ENCODE data around the gene CNPY1. TPM values are rescaled to one million over a fixed set of nuclear protein-coding genes. Genes with fewer than 3 reads are reported as not detected.

The CNPY1 gene
- total RNA-seq, 4 donors from 2014 or later: not detected

DNA sequence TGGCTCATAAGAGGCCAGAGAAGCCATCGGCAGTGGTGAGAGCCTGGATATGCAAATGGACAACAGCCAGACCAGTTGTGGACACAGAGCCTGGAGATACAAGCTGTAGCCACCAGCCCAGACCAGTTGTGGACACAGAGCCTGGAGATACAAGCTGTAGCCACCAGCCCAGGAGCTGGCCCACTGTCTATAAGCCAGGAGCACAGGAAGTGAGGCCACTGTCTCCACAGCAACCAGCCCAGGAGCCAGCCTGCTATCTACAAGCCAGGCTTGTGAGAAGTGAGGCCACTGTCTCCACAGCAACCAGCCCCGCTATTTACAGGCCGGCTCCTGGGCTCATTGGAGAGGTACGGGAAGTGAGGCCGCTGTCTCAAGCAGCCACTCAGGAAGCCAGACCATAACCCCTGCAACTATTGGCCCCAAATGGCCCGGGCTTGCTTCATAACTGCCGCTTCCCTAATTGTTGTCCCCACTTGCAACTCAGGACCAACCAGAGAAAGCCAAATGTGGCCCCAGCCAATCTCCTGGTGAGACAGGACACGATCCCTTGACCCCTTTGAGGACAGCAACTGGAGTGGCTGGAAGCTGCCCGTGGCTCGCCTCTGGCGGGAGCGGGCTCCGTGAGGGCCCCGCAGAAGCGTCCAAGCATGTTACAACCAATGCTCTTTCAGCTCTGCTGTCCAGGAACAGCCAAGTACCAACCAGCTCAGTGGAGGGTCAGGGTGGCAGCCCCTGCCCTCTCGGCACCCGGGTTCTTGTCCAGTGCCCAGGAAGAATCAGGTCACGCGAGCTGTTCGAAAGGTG is 44.1 kb upstream of the CNPY1 start:
- peaks cover 0 to 82% (median 0%) of the 10 kb centered on the region in 4 donors for H3K27me3 ChIP-seq
- no peaks in the 10 kb centered on the region for H3K36me3 ChIP-seq
- DNase-seq (ENCODE audit: extremely low spot score): no peak
- H3K27ac ChIP-seq (replicated peaks in 1 of 4): no peak overlapping the region
- H3K4me1 ChIP-seq: peaks cover 0 to under 1% (median 0%) of the 10 kb centered on the region in 4 donors
- no peaks in the 10 kb centered on the region for H3K9me3 ChIP-seq
- intact Hi-C loops (cut with DNase I): no loop called here
- TF ChIP-seq EP300 (IDR thresholded peaks at IDR 0.05) (no peak), POLR2AphosphoS5 (IDR thresholded peaks at IDR 0.05) (no peak), POLR2A (IDR thresholded peaks at IDR 0.05; ENCODE audit: low read depth) (no peak)
- TF ChIP-seq, protein P1, sequence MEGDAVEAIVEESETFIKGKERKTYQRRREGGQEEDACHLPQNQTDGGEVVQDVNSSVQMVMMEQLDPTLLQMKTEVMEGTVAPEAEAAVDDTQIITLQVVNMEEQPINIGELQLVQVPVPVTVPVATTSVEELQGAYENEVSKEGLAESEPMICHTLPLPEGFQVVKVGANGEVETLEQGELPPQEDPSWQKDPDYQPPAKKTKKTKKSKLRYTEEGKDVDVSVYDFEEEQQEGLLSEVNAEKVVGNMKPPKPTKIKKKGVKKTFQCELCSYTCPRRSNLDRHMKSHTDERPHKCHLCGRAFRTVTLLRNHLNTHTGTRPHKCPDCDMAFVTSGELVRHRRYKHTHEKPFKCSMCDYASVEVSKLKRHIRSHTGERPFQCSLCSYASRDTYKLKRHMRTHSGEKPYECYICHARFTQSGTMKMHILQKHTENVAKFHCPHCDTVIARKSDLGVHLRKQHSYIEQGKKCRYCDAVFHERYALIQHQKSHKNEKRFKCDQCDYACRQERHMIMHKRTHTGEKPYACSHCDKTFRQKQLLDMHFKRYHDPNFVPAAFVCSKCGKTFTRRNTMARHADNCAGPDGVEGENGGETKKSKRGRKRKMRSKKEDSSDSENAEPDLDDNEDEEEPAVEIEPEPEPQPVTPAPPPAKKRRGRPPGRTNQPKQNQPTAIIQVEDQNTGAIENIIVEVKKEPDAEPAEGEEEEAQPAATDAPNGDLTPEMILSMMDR (IDR thresholded peaks at IDR 0.05): no peak
- WGBS: 69% methylated on average over 11 of the region's 20 CpGs
- H3K4me3 ChIP-seq: no peak overlapping the region

DNA sequence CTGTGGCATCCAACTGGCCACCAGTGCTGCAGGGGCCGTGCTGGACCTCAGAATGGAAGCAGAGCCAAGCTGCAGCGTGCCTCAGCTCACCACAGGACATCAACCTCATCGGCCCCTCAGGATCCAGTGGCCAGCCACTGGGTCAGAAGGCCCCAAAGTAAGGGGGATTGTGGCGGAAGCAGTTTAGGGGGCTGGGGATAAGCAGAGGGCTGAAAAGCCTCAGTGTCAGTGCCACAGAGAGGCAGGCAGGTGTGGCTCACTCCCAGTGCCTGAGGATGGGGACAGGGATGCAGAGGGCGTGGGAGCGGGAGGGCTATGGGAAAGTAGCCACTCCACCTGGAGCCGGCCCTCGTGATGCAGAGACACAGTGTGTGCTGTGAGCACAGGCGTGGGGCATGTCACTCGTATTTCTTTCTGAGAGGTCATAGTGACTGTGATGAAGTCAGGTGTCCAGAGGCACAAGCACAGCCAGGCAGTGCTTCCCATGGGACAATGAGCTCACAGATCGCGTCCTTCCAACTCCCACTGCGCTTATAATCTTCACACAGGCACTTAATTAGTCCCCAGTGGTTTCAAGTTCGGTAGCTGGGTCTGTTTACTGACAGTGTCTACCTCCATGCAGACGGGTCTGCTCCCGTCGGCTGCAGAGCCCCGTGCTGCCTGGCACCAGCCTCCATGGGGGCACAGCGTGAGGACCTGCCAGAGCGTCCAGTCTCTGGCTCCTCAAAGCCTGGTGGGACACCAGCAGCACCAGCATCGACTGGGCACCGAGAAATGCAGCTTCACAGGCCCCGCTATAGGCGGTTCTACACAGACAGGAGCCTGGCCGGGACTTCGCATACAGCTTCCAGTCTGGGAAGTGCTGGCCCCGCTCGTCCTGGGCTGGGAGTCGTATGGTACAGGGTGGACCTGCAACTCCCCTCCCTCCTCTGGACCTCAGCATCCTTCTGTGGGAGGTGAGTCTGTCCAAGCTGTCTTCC is 42.9 kb upstream of the CNPY1 start:
- no peak overlapping the region for H3K27ac ChIP-seq (replicated peaks in 1 of 4)
- DNase-seq (ENCODE audit: extremely low spot score): no peak
- intact Hi-C loops (cut with DNase I): no loop called here
- H3K9me3 ChIP-seq: no peaks in the 10 kb centered on the region
- WGBS: 88% methylated on average over 18 of the region's 29 CpGs
- H3K27me3 ChIP-seq: peaks cover 0 to 75% (median 0%) of the 10 kb centered on the region in 4 donors
- no peak for TF ChIP-seq POLR2A (IDR thresholded peaks at IDR 0.05; ENCODE audit: low read depth)
- TF ChIP-seq, protein P1 (IDR thresholded peaks at IDR 0.05): no peak
- no peak for TF ChIP-seq POLR2AphosphoS5 (IDR thresholded peaks at IDR 0.05)
- TF ChIP-seq EP300 (IDR thresholded peaks at IDR 0.05): no peak
- no peaks in the 10 kb centered on the region for H3K36me3 ChIP-seq
- H3K4me3 ChIP-seq: no peak overlapping the region
- peaks cover 0 to 12% (median 3%) of the 10 kb centered on the region in 4 donors for H3K4me1 ChIP-seq

DNA sequence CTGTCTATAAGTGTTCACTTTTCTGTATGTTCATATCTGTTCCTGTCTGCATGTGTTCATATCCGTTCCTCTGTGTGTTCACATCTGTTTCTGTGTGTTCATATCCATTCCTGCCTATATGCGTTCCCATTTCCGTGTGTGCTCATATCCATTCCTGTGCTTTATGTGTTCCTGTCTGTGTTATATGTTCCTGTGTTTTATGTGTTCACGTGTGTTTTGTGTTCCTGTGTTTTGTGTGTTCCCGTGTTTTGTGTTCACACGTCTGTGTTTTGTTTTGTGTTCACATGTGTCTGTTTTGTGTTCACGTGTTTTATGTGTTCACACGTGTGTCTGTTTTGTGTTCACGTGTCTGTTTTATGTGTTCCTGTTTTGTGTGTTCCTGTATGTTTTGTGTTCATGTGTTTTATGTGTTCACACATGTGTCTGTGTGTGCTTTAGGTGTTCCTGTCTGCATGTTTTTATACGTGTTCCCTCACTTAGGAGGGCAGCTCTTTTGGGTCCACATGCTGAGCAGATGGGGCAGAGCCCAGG is 42.2 kb upstream of the CNPY1 start:
- H3K4me1 ChIP-seq: peaks cover 0 to 12% (median 3%) of the 10 kb centered on the region in 4 donors
- no peak for DNase-seq (ENCODE audit: extremely low spot score)
- intact Hi-C loops (cut with DNase I): no loop called here
- WGBS: 91% methylated on average over 10 of the region's 10 CpGs
- TF ChIP-seq EP300 (IDR thresholded peaks at IDR 0.05) (no peak), POLR2AphosphoS5 (IDR thresholded peaks at IDR 0.05) (no peak)
- TF ChIP-seq, protein P1 (IDR thresholded peaks at IDR 0.05): no peak
- no peak overlapping the region for H3K4me3 ChIP-seq
- no peaks in the 10 kb centered on the region for H3K9me3 ChIP-seq
- peaks cover 0 to 75% (median 0%) of the 10 kb centered on the region in 4 donors for H3K27me3 ChIP-seq
- H3K27ac ChIP-seq (replicated peaks in 1 of 4): no peak overlapping the region
- H3K36me3 ChIP-seq: no peaks in the 10 kb centered on the region

- H3K4me1 ChIP-seq: peaks cover 0 to 12% (median 3%) of the 10 kb centered on the region in 4 donors
- H3K9me3 ChIP-seq: no peaks in the 10 kb centered on the region
- TF ChIP-seq POLR2A (IDR thresholded peaks at IDR 0.05; ENCODE audit: low read depth) (no peak), POLR2AphosphoS5 (IDR thresholded peaks at IDR 0.05) (no peak), EP300 (IDR thresholded peaks at IDR 0.05) (no peak)
- TF ChIP-seq, protein P1 (IDR thresholded peaks at IDR 0.05): no peak
- H3K27ac ChIP-seq (replicated peaks in 1 of 4): no peak overlapping the region
- no peak for DNase-seq (ENCODE audit: extremely low spot score)
- H3K36me3 ChIP-seq: no peaks in the 10 kb centered on the region
- peaks cover 0 to 66% (median 0%) of the 10 kb centered on the region in 4 donors for H3K27me3 ChIP-seq
- no peak overlapping the region for H3K4me3 ChIP-seq
- intact Hi-C loops (cut with DNase I): no loop called here
- 91% methylated on average over 10 of the region's 10 CpGs for WGBS
Observed at GRCh38 chr7:155587486-155587885, 41.1 kb upstream of the CNPY1 start.
